Measurements from ENCODE around the gene TCF12. TPM values are rescaled to one million over a fixed set of nuclear protein-coding genes. Genes with fewer than 3 reads are reported as not detected.

Gene TCF12
- total RNA-seq, 4 donors from 2014 or later: 105 to 446 (median 180) TPM

GRCh38 chr15:56965231-56966013 is 47.0 kb downstream of the TCF12 start:
- TF ChIP-seq POLR2A (IDR thresholded peaks at IDR 0.05) (no peak), CTCF (IDR thresholded peaks at IDR 0.05) (no peak), EP300 (IDR thresholded peaks at IDR 0.05; ENCODE audit: low read depth) (no peak), POLR2AphosphoS5 (IDR thresholded peaks at IDR 0.05) (no peak)
- H3K9me3 ChIP-seq: no peaks in the 10 kb centered on the region
- H3K27ac ChIP-seq: no peak overlapping the region
- H3K27me3 ChIP-seq: no peaks in the 10 kb centered on the region
- peaks cover 0 to 62% (median 30%) of the 10 kb centered on the region in 4 donors for H3K4me1 ChIP-seq
- intact Hi-C loops (cut with DNase I; ENCODE audit: low total_unique reads) (no loop called here), in situ Hi-C loops (cut with MboI; ENCODE audit: low pct_ligation_motif_present in 1 of 4, low pct_unique_long_range_greater_than_20kb in 1 of 4, low sequenced_read_pairs in 3 of 4) (no loop called here)
- no peaks in the 10 kb centered on the region for H3K36me3 ChIP-seq
- WGBS, 2 donors (ENCODE audit: low coverage in 1 of 2): 50 to 53% methylated on average over 1 of the region's 1 CpG
- H3K4me3 ChIP-seq: no peak overlapping the region
- DNase-seq: no peak

GRCh38 chr15:56967336-56967735 is 48.9 kb downstream of the TCF12 start:
- Histone ChIP-seq H3K27me3 (no peaks in the 10 kb centered on the region), H3K27ac (no peak overlapping the region), H3K4me3 (no peak overlapping the region), H3K4me1 (peaks cover 0 to 79% (median 44%) of the 10 kb centered on the region in 4 donors), H3K36me3 (no peaks in the 10 kb centered on the region), H3K9me3 (no peaks in the 10 kb centered on the region)
- intact Hi-C loops (cut with DNase I; ENCODE audit: low total_unique reads) (no loop called here), in situ Hi-C loops (cut with MboI; ENCODE audit: low pct_ligation_motif_present in 1 of 4, low pct_unique_long_range_greater_than_20kb in 1 of 4, low sequenced_read_pairs in 3 of 4) (no loop called here)
- no peak for TF ChIP-seq POLR2AphosphoS5 (IDR thresholded peaks at IDR 0.05)
- TF ChIP-seq EP300 (IDR thresholded peaks at IDR 0.05; ENCODE audit: low read depth): no peak
- no peak for TF ChIP-seq POLR2A (IDR thresholded peaks at IDR 0.05)
- TF ChIP-seq CTCF (IDR thresholded peaks at IDR 0.05): no peak
- 89 to 100% methylated on average over 2 to 3 of the region's 3 CpGs for WGBS, 2 donors (ENCODE audit: low coverage in 1 of 2)
- no peak for DNase-seq

- in situ Hi-C loops (cut with MboI; ENCODE audit: low pct_ligation_motif_present in 1 of 4, low pct_unique_long_range_greater_than_20kb in 1 of 4, low sequenced_read_pairs in 3 of 4): no loop called here
- H3K27ac ChIP-seq: no peak overlapping the region
- H3K4me1 ChIP-seq: peaks cover 0 to 85% (median 45%) of the 10 kb centered on the region in 4 donors
- intact Hi-C loops (cut with DNase I; ENCODE audit: low total_unique reads): no loop called here
- no peak for DNase-seq
- no peaks in the 10 kb centered on the region for H3K36me3 ChIP-seq
- no peaks in the 10 kb centered on the region for H3K9me3 ChIP-seq
- H3K27me3 ChIP-seq: no peaks in the 10 kb centered on the region
- no peak overlapping the region for H3K4me3 ChIP-seq
- TF ChIP-seq POLR2A (IDR thresholded peaks at IDR 0.05) (no peak), POLR2AphosphoS5 (IDR thresholded peaks at IDR 0.05) (no peak), EP300 (IDR thresholded peaks at IDR 0.05; ENCODE audit: low read depth) (no peak), CTCF (IDR thresholded peaks at IDR 0.05) (no peak)
Measured at GRCh38 chr15:56968256-56968655, 49.8 kb downstream of the TCF12 start.

- TF ChIP-seq EP300 (IDR thresholded peaks at IDR 0.05; ENCODE audit: low read depth): no peak
- no peak for TF ChIP-seq CTCF (IDR thresholded peaks at IDR 0.05)
- TF ChIP-seq POLR2A (IDR thresholded peaks at IDR 0.05): no peak
- TF ChIP-seq POLR2AphosphoS5 (IDR thresholded peaks at IDR 0.05): no peak
- no peak for DNase-seq
- no peaks in the 10 kb centered on the region for H3K36me3 ChIP-seq
- H3K4me3 ChIP-seq: no peak overlapping the region
- H3K27me3 ChIP-seq: no peaks in the 10 kb centered on the region
- no peaks in the 10 kb centered on the region for H3K9me3 ChIP-seq
- 81% methylated on average over 1 of the region's 1 CpG; no CpG with 5 or more reads in 1 of the 2 donors for WGBS, 2 donors (ENCODE audit: low coverage in 1 of 2)
- peaks cover 0 to 83% (median 45%) of the 10 kb centered on the region in 4 donors for H3K4me1 ChIP-seq
- H3K27ac ChIP-seq: peak overlapping the region; percentile 27 to 46 (median 38)
- in situ Hi-C loops (cut with MboI; ENCODE audit: low pct_ligation_motif_present in 1 of 4, low pct_unique_long_range_greater_than_20kb in 1 of 4, low sequenced_read_pairs in 3 of 4): no loop called here
- intact Hi-C loops (cut with DNase I; ENCODE audit: low total_unique reads): no loop called here
Measured at GRCh38 chr15:56968821-56969220, 50.4 kb downstream of the TCF12 start.

Measured in transverse colon (tissue), 4 donors.